AG09309 (cell line): ENCODE measurements around the gene WDFY2.

Experiments used
- DNase-seq: peaks from one replicate; pipeline ENCODE4 v3.0.0-alpha.2; 2010; ENCODE audit warnings: low read depth
- H3K4me3 ChIP-seq: 2 replicates; pipeline ENCODE4 v1.5.1; 2011; ENCODE audit warnings: mild to moderate bottlenecking, low read depth, low read length, moderate library complexity; ENCODE audit not compliant: control insufficient read depth
- TF ChIP-seq, protein P1 (sequence below): IDR thresholded peaks from 2 replicates; pipeline ENCODE4 v1.5.1; 2011; ENCODE audit warnings: mild to moderate bottlenecking, low read depth, low read length, inconsistent platforms; ENCODE audit not compliant: insufficient read depth, control insufficient read depth; ENCODE audit errors: missing control alignments

Gene WDFY2

DNA sequence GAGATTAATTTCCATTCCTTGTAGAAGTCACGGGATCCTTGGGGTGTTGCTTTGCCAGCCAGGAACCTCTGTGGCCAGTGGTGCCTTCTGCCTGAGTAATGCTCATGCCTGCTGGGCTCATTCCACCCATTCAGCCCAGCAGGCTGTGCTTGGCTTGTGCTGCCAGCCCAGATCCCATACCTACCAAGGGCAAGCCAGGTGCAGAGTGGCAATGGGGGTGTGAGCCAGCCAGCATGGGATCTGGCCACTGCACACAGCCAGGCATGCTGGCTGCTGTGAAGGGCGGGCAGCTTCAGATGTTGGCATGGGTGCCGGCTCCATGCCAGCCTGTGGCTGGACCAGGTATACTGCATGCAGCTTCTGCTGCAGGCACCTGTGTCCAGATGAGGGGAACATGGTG is 42.5 kb downstream of the WDFY2 start:
- TF ChIP-seq, protein P1, sequence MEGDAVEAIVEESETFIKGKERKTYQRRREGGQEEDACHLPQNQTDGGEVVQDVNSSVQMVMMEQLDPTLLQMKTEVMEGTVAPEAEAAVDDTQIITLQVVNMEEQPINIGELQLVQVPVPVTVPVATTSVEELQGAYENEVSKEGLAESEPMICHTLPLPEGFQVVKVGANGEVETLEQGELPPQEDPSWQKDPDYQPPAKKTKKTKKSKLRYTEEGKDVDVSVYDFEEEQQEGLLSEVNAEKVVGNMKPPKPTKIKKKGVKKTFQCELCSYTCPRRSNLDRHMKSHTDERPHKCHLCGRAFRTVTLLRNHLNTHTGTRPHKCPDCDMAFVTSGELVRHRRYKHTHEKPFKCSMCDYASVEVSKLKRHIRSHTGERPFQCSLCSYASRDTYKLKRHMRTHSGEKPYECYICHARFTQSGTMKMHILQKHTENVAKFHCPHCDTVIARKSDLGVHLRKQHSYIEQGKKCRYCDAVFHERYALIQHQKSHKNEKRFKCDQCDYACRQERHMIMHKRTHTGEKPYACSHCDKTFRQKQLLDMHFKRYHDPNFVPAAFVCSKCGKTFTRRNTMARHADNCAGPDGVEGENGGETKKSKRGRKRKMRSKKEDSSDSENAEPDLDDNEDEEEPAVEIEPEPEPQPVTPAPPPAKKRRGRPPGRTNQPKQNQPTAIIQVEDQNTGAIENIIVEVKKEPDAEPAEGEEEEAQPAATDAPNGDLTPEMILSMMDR, result no peak
- H3K4me3 ChIP-seq, result no peak overlapping the region
- no peak for DNase-seq

DNA sequence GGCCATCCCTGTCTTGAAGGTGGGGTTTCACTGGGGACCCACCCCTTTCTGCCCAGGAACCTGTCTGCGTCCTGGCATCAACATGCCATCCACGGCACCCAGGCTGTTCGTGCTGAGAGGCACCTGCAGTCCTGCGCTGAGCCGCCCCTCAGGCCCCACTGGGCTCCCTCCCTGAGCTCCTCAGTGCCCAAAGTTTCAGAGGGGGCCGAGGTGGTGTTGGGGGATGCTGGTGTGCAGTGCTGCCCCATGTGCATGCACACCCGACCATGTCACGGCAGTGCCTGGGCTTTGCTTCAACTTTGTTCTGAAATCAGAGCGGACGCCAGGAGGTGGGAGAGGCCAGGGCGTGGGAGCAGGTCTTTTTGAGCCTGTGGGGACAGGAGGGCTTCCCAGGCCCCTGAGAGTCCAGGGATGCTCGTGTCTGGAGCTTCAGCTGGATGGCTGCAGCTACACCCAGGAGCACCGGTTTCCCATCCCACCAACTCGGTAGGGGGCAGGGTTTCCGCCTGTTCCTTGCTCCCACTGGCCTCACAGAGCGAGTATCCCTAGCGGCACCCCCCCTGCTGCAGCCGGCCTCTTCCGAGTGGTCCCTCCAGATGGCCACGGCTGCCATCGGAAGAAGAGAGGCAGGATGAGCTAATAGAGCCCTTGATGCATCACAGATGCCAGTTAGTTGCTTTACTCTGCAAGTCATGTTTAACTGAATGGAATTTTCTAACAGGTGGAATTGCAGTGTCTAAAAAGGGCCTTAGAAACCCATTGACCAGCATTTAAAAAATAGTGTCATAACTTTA is 44.0 kb downstream of the WDFY2 start:
- H3K4me3 ChIP-seq, result no peak overlapping the region
- TF ChIP-seq, protein P1, result no peak
- no peak for DNase-seq

DNA sequence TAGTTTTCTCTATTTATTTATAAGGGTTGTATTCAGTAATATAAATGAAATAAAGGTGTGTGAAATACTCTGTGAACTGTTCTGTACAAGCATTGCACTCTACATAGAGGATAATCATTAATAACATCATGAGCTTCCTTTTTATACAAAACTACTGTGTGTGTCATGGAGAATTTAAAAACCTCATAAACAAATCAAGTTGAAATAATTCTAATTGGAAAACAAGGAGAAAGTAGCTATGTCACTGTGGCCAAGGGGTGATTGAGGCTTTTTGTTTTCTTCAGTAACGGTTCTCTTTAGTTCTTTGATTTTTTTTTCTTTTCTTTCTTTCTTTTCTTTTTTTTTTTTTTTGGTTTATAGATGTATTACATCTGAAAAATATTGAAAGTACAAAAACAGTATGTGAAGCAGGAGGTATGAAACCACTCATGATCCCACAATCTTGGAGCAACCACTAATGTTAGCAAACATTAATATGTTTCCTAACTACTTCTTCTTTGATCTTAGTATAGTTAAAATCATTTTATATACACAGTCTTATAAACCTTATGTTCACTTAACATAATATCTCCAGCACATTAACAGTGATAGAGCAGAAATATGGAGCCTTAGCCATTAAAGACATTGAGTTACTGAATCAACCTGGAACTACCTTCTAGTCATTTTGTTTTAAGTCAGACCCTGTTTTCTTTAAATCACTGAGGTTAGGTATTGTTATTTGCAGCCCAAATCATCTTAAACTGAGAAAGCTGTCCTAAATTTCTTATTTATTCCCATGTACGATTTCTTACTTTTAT is 45.4 kb downstream of the WDFY2 start:
- H3K4me3 ChIP-seq, result no peak overlapping the region
- TF ChIP-seq, protein P1, result no peak
- DNase-seq, result no peak

DNA sequence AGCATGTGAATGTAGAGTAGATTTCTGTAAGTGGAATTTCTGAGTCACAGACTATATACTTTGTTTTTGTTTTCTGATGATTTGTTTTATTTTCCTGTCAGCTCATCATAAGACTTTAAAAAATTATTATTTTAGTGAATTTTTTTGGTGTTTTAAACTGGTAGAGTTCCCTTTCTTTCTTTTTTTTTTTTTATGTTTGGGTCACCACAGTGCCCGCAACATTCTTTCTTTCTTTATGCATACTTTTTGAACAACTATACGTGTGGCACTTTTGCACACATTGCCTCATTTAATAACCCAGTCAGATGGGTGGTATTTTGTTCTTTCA is 46.0 kb downstream of the WDFY2 start:
- TF ChIP-seq, protein P1, result no peak
- DNase-seq, result no peak
- H3K4me3 ChIP-seq, result no peak overlapping the region

DNA sequence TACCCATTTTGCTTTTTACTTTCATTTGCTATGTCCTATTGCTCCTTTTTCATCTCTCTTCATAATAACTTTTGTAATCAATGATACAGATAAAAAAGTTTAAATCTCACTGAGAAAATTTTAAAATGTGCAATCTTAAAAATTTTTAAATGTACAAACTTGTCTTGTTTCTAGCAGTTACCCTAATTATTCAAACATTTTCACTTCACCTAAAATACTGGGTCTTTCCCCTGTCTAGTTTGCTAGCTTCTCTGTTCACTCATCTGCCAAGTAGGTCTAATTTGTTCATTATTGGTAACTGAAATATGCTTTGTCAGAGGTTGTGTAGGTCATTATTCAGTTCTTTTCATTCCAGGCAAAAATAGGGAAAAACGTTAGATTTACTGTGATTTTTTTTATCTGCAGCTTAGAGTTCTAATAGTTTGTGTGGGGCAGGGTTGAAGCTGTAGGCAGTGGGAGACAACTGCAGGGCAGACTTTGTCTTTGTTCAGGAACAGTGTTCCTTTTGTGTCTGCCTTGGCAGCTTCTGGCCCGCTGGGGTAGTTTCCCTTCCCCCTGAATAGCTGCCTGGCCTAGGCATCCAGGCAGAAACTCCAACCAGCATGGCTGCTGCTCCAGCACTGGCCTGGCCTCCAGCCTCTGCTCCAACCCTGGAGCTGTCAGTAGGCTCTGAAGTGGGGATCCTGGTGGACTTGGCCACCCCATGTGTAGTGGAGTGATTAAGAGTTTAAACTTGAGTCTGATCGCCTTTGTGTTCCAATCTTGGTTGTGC is 48.5 kb downstream of the WDFY2 start:
- TF ChIP-seq, protein P1, result no peak
- no peak for DNase-seq
- H3K4me3 ChIP-seq, result no peak overlapping the region

DNA sequence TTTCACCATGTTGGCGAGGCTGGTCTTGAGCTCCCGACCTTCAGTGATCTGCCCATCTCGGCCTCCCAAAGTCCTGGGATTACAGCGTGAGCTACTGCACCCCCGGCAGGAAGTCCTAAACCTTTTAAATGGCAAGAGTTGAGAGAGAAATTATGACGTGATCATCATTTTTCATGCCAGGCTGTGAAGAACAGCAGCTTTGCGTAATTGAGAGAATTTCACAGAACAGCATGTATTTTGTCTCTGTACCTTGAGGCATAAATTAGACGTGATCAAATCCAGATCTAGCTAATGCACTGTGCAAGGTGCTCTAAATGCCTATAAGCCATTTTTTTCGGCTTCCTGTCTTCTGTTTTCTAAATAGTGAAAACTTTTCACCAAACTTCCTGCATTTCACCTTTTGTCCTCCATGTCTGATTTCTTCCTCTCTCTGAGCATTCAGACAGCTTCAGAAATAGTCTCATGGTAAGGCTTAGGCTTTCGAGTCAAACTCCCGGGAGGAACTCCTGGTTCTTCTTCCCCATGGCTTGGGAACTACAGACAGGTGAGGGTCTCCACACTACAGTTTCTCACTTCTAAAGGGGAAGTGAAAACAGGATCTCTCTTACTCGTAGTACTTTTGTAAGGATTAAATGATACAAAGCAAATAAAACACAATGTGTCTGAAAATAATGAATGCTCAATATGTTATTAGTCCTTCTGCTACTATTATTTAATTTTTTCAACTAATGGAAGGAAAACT is 51.0 kb downstream of the WDFY2 start:
- no peak for DNase-seq
- no peak overlapping the region for H3K4me3 ChIP-seq
- TF ChIP-seq, protein P1, result no peak
